ENCODE results near the gene PROSER2.

Gene PROSER2

GRCh38 chr10:11869743-11870460 lies 46.7 kb downstream of the PROSER2 start:
- DNase-seq, result no peak

DNA sequence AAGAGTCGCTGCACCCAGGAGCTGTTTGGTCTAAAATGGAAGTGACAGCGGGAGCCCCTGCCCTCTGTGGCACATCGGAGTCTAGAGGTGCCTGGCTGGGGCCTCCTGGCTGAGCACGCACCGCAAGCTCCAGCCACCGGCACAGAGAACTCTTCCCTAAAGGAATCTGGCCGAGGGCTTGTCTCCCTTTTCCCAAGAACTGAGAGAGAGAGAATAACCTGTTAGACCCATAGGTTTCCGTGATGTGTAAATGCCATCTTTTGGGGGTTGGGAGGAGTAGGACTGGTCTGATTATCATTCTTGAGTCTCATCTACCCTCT lies 47.3 kb downstream of the PROSER2 start:
- DNase-seq, result no peak

DNA sequence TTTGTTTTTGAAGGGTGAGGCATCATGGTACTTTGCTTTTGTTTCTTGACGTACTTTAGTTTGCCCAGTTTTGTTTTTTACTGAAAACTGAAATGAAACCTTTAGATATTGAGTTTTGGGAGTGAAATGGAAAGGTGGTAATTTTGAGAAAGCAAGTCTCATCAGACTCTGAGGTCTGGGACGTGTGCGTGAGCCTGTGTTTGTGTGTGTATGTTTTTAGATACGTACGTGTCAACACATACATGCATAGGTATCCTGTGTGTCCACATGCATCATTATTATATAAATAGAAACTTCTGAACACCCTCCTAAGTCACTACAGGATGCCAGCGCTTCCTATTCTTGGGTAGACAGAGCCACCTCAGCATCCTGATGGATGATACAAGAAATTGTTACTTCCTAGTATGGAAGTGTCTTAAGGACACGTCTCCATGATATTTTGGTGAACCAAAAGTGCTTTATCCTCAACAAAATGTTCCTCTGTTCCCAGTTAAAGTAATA lies 47.8 kb downstream of the PROSER2 start:
- DNase-seq, result no peak

GRCh38 chr10:11871466-11871865 lies 48.3 kb downstream of the PROSER2 start:
- DNase-seq, result no peak

GRCh38 chr10:11874568-11875493 lies 51.7 kb downstream of the PROSER2 start:
- DNase-seq, result peak; percentile 62 to 66

- DNase-seq, result no peak
These were observed 52.5 kb downstream of the PROSER2 start for GRCh38 chr10:11875494-11876281.

DNA sequence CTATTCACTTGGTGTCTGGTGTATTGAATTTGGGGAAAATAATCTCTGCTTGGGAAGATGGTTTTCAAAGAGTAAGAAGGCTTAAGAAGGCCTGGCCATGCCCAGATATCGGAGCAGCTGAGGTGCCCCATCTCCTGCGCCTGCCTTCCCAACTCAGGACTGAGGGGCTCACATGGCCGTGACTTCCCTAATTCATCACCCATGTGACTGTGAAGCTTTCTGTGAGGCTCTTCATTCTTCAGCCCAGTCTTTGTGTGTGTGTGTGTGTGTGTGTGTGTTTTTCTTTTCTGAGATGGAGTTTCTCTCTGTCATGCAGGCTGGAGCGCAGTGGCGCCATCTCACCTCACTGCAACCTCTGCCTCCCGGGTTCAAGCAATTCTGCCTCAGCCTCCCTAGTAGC lies 53.2 kb downstream of the PROSER2 start:
- DNase-seq, result no peak

GRCh38 chr10:11876805-11877590 lies 53.8 kb downstream of the PROSER2 start:
- no peak for DNase-seq

DNA sequence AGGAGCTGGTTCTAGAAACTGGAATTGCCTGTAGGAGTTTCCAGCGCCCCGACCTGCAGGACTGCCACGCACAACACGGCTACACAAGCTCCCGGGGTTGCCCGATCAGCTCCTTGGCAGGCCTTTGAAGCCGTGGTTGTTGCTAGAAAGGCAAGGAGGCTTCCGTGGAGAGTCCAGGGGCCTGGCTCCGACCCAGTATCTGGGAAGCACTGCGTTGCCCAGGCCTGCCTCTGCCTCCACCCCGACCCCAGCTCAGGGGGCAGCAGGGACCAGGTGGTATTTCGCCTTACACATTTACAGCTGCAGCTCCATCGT lies 54.4 kb downstream of the PROSER2 start:
- no peak for DNase-seq

DNA sequence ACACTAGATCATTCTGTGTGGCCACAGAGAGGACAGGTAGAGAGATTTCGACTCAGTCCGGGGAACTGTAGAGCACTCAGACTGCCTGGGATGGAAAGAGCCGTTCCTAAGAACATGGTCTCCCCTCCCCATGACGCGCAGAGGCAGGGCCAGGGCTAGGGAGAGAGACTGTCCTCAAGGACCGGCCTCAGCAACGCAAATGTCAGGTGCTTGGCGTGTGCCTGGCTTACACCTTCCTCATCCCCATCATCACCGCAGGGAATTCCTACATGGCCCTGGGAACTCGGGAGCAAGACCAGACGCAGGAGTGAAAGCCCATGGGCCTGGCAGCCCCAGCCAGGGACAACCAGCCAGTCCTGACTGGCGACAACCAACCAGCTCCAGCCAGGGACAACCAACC lies 55.6 kb downstream of the PROSER2 start:
- DNase-seq, result no peak

DNA sequence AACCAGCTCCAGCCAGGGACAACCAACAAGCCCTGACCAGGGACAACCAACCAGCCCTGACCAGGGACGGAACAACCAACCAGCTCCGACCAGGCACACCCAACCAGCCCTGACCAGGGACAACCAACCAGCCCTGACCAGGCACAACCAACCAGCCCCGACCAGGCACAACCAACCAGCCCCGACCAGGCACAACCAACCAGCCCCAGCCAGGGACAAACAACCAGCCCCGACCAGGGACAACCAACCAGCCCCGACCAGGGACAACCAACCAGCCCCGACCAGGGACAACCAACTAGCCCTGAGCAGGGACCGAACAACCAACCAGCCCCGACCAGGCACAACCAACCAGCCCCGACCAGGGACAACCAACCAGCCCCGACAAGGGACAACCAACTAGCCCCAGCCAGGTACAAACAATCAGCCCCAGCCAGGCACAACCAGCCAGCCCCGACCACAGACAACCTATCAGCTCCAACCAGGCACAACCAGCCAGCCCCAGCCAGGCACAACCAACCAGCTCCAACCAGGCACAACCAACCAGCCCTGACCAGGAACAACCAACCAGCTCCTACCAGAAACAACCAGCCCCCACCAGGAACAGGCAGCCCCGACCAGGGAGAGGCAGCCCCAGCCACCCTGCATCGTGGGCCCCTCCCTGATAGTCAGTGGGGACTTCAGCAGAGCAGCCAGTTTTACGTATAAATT lies 56.4 kb downstream of the PROSER2 start:
- no peak for DNase-seq

GRCh38 chr10:11880151-11881029 lies 57.2 kb downstream of the PROSER2 start:
- DNase-seq, result no peak

- no peak for DNase-seq
These were observed 57.9 kb downstream of the PROSER2 start for GRCh38 chr10:11881030-11881476.

DNA sequence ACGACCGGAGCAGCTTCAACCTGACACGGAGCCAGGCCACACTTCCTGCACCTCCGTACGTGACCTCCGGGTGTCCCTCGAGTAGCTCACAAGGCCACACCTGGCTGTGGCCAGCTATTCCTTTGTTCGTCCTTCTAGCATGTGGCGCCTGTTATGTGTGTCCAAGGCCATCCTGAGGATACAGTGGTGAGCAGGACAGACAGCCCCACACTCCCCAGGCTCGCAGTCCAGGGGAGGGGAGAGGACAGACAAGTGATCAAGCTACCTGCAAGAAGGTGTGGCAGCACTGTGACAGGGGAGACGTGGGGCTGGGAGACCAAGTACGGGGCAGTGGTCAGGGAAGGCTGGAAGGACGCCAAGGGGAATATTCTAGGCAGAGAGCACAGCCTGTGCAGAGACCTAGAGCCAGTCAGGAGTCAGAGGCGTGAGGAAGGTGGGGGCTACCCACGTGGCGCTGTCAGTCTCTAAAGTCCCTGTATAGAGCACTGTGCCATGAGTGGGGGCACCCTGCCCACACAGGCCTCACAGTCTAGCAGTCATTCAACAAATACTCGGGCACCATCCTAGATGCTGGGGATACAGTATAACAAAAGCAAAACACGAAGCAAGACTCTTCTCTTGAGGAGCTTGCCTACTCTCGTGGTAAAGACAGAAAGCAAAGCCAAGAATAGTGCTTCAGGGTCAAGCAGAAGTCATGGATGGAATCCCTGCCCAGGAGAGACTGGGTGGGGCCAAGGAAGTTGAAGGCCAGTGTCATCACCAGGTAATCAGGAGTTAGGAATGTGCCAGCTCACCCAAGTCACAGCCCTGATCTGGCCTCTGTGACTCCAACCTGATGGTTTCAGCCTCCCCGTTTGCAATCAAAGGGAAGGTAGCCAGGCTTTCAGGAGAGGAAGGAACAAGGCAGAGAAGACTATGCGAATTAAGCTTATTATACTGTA lies 58.6 kb downstream of the PROSER2 start:
- no peak for DNase-seq

DNA sequence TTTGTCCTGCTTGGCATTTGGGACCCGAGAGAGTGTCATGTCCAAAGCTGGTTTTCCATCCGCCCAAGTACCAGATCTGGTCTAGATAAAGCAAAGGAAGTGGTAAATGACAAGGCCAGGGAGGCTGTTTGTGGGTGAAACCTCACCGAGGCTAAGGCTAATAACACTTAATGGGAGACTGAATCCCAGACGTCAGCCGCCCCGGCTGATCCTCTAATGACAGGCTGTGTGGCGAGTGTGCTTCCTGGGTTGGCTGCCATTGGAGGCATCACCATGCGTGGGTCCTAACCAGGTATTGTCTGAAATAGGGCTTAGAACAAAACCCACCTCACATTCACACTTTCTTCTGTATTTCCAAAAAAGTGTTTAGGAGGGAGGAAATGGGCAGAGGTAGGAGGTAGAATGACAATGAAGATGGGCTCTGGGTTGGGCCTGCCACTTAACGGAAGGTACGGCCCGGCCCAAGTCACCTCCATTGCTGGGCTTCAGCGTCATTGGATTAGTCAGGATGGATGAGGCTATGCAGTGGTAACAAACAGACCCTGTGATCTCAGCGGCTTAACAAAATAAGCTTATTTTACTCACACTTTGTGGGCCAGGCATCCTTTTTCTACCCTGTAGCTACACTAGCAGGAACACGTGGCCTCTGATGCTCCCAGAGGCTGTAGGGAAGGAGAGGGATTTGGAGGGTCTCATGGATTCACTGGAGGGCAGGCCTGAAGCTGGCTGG lies 59.7 kb downstream of the PROSER2 start:
- DNase-seq, result no peak

- DNase-seq, result no peak
These were observed 61.7 kb downstream of the PROSER2 start for GRCh38 chr10:11884706-11885423.

DNA sequence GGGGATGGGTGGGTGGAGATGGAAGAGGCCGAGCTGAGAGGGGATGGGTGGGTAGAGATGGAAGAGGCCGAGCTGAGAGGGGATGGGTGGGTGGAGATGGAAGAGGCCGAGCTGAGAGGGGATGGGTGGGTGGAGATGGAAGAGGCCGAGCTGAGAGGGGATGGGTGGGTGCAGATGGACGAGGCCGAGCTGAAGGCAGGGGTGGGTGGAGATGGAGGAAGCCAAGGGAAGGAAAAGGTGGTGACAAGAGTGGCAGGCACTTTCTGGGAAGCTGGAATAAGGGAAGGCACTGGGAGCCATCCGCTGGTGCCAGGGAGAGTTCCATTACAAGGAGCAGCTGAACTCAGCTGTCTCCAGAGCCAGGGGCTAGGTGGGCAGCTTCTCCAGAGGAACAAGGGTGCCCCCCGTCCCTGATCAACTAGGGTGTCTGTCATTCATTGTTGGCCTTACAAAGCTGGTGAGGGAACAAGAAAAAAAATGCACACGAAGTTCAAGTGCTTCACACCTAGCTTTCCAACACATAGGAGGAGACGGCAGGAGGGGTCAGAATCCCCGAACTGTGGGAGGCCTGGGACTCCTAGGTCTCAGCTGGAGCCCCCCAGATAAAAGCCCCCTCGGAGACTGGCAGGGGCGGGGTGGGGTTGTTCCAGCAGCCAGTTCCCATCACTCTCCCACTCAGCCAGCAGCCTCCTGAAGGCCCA lies 62.4 kb downstream of the PROSER2 start:
- DNase-seq, result no peak

DNA sequence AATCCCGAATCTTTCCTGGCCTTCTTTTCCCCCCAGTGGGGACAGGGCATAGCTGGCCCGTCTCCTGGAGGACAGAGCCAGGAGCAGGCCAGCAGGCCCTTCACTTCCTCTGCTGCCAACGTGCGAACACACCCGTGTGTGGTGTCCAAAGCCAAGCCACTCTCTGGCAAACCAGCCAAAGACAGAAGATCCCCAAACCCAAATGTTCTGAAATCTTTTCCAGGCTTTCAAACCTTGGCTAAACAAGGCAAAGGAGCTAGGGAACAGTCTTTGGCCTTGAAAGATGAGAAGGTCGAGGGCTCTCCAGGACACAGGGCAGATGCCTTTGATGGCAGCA lies 63.0 kb downstream of the PROSER2 start:
- DNase-seq, result no peak

Measured in activated T-cell treated with anti-CD3 and anti-CD28 coated beads, Interleukin-2, amount 50 U/mL, for 48 hours (primary cell).